A549 (cell line): ENCODE measurements around the gene SELENOM. TPM values are rescaled to one million over a fixed set of nuclear protein-coding genes. Genes with fewer than 3 reads are reported as not detected.

Source experiments
- ATAC-seq, 2 experiments: fragments of 200-7000 bp in 1 of 2; fragments of >200 bp in 1 of 2; cut with Nextera tagmentation in 1 of 2; cut with Tn5 transposase in 1 of 2; 3 replicates each; pipeline versions ENCODE4 v1.8.0 to v1.9.1; 2018 to 2020; ENCODE audit warnings: mild to moderate bottlenecking in 1 of 2, moderate library complexity in 1 of 2
- CTCF ChIA-PET: fragments of 300-600 bp; sonication (Branson Sonifier 250); formaldehyde crosslinking; extraction: SDS; loops from one replicate; lab custom pipeline; 2021; ENCODE audit warnings: antibody characterized with exemption, inconsistent platforms; lab: Yijun Ruan, JAX
- POLR2A ChIA-PET: fragments of 350-600 bp; formaldehyde crosslinking; extraction: SDS; loops from one replicate; lab custom pipeline; 2021; ENCODE audit warnings: antibody characterized with exemption, inconsistent platforms; lab: Yijun Ruan, JAX
- DNase-seq, 2 experiments: peaks; one replicate each; pipeline versions ENCODE4 v3.0.0 to v3.0.0-alpha.2; 2011 to 2016; ENCODE audit warnings: low read depth in 1 of 2, low spot score in 1 of 2
- FAIRE-seq: peaks from 2 replicates; lab custom pipeline; 2011; peaks lifted over from hg19 to GRCh38; lab: Jason Lieb, UNC
- H3K27ac ChIP-seq, 2 experiments: fragments of >200 bp; sonication (Bioruptor Twin); formaldehyde crosslinking; 3 replicates each; pipeline ENCODE4 v1.5.1; 2016 to 2017
- H3K4me1 ChIP-seq: fragments of >200 bp; sonication (Bioruptor Twin); formaldehyde crosslinking; 3 replicates; pipeline ENCODE4 v1.6.1; 2016
- H3K4me2 ChIP-seq: fragments of >200 bp; sonication (Bioruptor Twin); formaldehyde crosslinking; 3 replicates; pipeline ENCODE4 v1.6.1; 2016
- H3K4me3 ChIP-seq: fragments of >200 bp; sonication (Bioruptor Twin); formaldehyde crosslinking; 3 replicates; pipeline ENCODE4 v1.5.1; 2016
- H3K9me3 ChIP-seq: fragments of >200 bp; sonication (Bioruptor Twin); formaldehyde crosslinking; 3 replicates; pipeline ENCODE4 v1.6.1; 2016
- EHF ChIP-seq: fragments of 250-450 bp; sonication (Bioruptor Pico); IDR thresholded peaks from 2 replicates; pipeline ENCODE4 v1.5.0; 2020; ENCODE audit warnings: mild to moderate bottlenecking
- EP300 ChIP-seq, 2 experiments: fragments of >200 bp; sonication (Bioruptor Twin); formaldehyde crosslinking; IDR thresholded peaks; 2 replicates in 1 of 2; 3 replicates in 1 of 2; pipeline ENCODE4 v1.6.1; 2016 to 2017
- ESRRA ChIP-seq: fragments of 150-350 bp; IDR thresholded peaks from 2 replicates; pipeline ENCODE4 v1.6.1; 2014; ENCODE audit warnings: mild to moderate bottlenecking, low read length, borderline replicate concordance
- FOSL2 ChIP-seq, 2 experiments: fragments of 450-650 bp in 1 of 2; fragments of >200 bp in 1 of 2; sonication (Bioruptor Twin) in 1 of 2; formaldehyde crosslinking; IDR thresholded peaks; 2 replicates each; pipeline versions ENCODE4 v1.5.0 to v1.6.1; 2016 to 2020; ENCODE audit warnings: mild to moderate bottlenecking in 1 of 2, moderate library complexity in 1 of 2
- HOXA7 ChIP-seq: fragments of 250-450 bp; sonication (Bioruptor Pico); IDR thresholded peaks from 2 replicates; pipeline ENCODE4 v1.5.0; 2020; ENCODE audit warnings: mild to moderate bottlenecking, moderate library complexity
- MAFK ChIP-seq: fragments of 450-650 bp; IDR thresholded peaks from 2 replicates; pipeline ENCODE4 v1.6.1; 2014; ENCODE audit not compliant: partially characterized antibody
- MAZ ChIP-seq: fragments of 150-350 bp; IDR thresholded peaks from 2 replicates; pipeline ENCODE4 v1.6.1; 2014; ENCODE audit warnings: antibody characterized with exemption, low read depth, low read length, borderline replicate concordance
- NR3C1 ChIP-seq: fragments of >200 bp; sonication (Bioruptor Twin); formaldehyde crosslinking; IDR thresholded peaks from 3 replicates; pipeline ENCODE4 v1.6.1; 2017
- POLR2A ChIP-seq: IDR thresholded peaks from 2 replicates; pipeline ENCODE4 v1.6.1; 2012; ENCODE audit warnings: mild to moderate bottlenecking, low read length
- POLR2AphosphoS2 ChIP-seq: conservative IDR thresholded peaks from 2 replicates; pipeline ENCODE4 v1.6.1; 2012; ENCODE audit warnings: low read length, improper control_type of control experiment, inconsistent platforms
- RAD21 ChIP-seq, 2 experiments: fragments of >200 bp in 1 of 2; sonication (Bioruptor Twin) in 1 of 2; formaldehyde crosslinking in 1 of 2; IDR thresholded peaks in 1 of 2; conservative IDR thresholded peaks in 1 of 2; 2 replicates in 1 of 2; 3 replicates in 1 of 2; pipeline ENCODE4 v1.6.1; 2012 to 2018; ENCODE audit warnings: inconsistent platforms in 1 of 2
- RFX5 ChIP-seq: fragments of 450-650 bp; IDR thresholded peaks from 2 replicates; pipeline ENCODE4 v1.7.1; 2014; ENCODE audit warnings: antibody characterized with exemption, mild to moderate bottlenecking, moderate library complexity
- RNF2 ChIP-seq: fragments of 200-600 bp; sonication (generic); IDR thresholded peaks from 2 replicates; pipeline ENCODE4 v1.6.1; 2016; ENCODE audit warnings: low read depth, mild to moderate bottlenecking, antibody characterized with exemption, moderate library complexity, borderline replicate concordance
- TFCP2L1 ChIP-seq: fragments of 250-450 bp; sonication (Bioruptor Pico); IDR thresholded peaks from 2 replicates; pipeline ENCODE4 v1.5.0; 2021; ENCODE audit warnings: mild to moderate bottlenecking
- TP53 ChIP-seq: fragments of 250-450 bp; sonication (Bioruptor Pico); IDR thresholded peaks from 2 replicates; pipeline ENCODE4 v1.5.0; 2021; ENCODE audit warnings: mild to moderate bottlenecking, moderate library complexity
- ZFP36 ChIP-seq: fragments of 450-650 bp; IDR thresholded peaks from 2 replicates; pipeline ENCODE4 v1.6.1; 2014; ENCODE audit warnings: borderline replicate concordance; ENCODE audit not compliant: partially characterized antibody
- ZSCAN20 ChIP-seq: fragments of 250-450 bp; sonication (Bioruptor Pico); IDR thresholded peaks from 2 replicates; pipeline ENCODE4 v1.8.0; 2022; ENCODE audit warnings: mild to moderate bottlenecking, moderate library complexity
- WGBS: methylation state at CpG from one replicate; pipeline ENCODE4 v1.1.6; 2017; ENCODE audit errors: missing lambda C conversion rate; 5-methylcytosine and 5-hydroxymethylcytosine counted together
- polyA plus RNA-seq, 4 experiments: library from polyadenylated mRNA; depleted of rRNA in 3 of 4; stranded (reverse); fragments of >200 nt; fragmentation: RNase III in 1 of 4; extraction: RNeasy Plus Mini Kit Qiagen cat#74134 plus additional on column Dnase treatment in 1 of 4; gene quantifications; 2 replicates in 3 of 4; 3 replicates in 1 of 4; pipeline ENCODE4 v1.2.3, GENCODE V29; 2011 to 2017
- TF ChIP-seq, protein P1 (sequence below): IDR thresholded peaks from 2 replicates; pipeline ENCODE4 v1.6.1; 2012
- TF ChIP-seq, protein P2 (sequence below): fragments of >200 bp; sonication (Bioruptor Twin); formaldehyde crosslinking; IDR thresholded peaks from 2 replicates; pipeline ENCODE4 v1.6.1; 2016
- TF ChIP-seq, protein P3 (sequence below): fragments of >200 bp; sonication (Bioruptor Twin); formaldehyde crosslinking; IDR thresholded peaks from 3 replicates; pipeline ENCODE4 v1.6.1; 2016
- TF ChIP-seq, protein P4 (sequence below): fragments of 250-450 bp; sonication (Bioruptor Pico); IDR thresholded peaks from 2 replicates; pipeline ENCODE4 v1.5.0; 2021; ENCODE audit warnings: mild to moderate bottlenecking, moderate library complexity, borderline replicate concordance
- TF ChIP-seq, protein P5 (sequence below): fragments of 200-600 bp; sonication (generic); IDR thresholded peaks from 2 replicates; pipeline ENCODE4 v1.6.1; 2016; ENCODE audit warnings: antibody characterized with exemption, mild to moderate bottlenecking, moderate library complexity

The SELENOM gene
- polyA plus RNA-seq, 2 of the 4 experiments (the other 2 are of a cell fraction), result 15.3 to 46.5 TPM

DNA sequence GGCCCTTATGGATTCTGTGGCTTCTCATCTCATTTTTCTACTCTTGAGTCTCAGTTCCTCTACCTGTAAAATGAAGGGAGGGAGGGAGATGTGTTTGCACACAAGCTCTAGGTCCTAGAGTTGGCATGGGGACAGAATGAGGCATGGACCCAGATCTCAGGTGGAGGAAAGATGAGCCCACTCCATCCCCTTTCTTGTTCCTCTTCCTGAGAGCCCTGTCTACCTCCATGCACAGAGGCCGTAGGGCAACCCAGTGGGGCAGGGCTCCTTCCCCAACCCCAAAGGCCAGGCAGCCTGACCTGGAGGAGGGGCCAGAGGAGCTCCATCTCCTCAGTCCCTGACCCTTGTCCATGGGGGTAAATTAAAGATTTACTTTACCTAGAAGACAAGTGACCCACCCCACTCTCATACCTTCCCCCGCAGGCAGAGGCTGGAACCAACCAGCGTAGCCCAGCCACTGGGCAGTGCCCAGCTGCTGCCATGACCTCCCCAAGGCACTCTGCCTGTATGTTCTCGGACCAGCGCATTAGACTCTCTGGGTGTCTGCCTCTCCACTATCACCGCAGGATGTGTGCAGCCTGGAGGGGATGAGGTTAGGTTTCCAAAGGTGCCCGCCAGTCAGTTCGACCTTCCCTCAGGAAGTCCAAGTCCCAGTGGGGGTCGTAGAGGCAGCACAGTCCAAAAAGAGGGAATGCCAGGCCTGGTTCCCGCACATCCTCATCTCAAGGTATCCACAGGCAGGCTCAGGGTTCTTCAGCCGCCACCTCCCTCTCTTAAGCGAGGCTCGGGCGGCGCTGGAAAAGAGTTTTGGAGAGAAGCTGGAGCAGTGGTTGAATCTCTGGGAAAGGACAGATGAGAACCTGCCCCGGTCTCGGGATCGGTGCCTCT is 23.2 kb downstream of the SELENOM start:
- ChIA-PET CTCF (interaction anchor here (0.7 to 6.6 kb wide), 37 partner anchors 10 to 329 kb away, joined by 3 to 50 read pairs (median 5); partner anchors contain the start of genes MORC2, SELENOM and TUG1), POLR2A (interaction anchor here (0.5 to 4.3 kb wide), 6 partner anchors 29 to 153 kb away, joined by 3 to 58 read pairs (median 4); partner anchors contain the start of genes MORC2 and TUG1)
- Histone ChIP-seq H3K27ac (peak overlapping the region; percentile 85 to 94), H3K4me2 (peak overlapping the region; percentile 99), H3K4me3 (peak overlapping the region; percentile 58), H3K4me1 (peaks cover 31% of the 10 kb centered on the region)
- TF ChIP-seq RFX5 (no peak), NR3C1 (no peak), ESRRA (no peak), EHF (CRISPR knock-in tag) (no peak), ZSCAN20 (CRISPR knock-in tag) (no peak), TP53 (CRISPR knock-in tag) (no peak), HOXA7 (CRISPR knock-in tag) (no peak), POLR2AphosphoS2 (no peak), RNF2 (no peak), FOSL2 (IDR thresholded peaks at IDR 0.05) (no peak), FOSL2 (CRISPR knock-in tag; IDR thresholded peaks at IDR 0.05) (no peak)
- TF ChIP-seq, protein P1, sequence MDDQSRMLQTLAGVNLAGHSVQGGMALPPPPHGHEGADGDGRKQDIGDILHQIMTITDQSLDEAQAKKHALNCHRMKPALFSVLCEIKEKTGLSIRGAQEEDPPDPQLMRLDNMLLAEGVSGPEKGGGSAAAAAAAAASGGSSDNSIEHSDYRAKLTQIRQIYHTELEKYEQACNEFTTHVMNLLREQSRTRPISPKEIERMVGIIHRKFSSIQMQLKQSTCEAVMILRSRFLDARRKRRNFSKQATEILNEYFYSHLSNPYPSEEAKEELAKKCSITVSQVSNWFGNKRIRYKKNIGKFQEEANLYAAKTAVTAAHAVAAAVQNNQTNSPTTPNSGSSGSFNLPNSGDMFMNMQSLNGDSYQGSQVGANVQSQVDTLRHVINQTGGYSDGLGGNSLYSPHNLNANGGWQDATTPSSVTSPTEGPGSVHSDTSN, result no peak
- TF ChIP-seq, protein P2, sequence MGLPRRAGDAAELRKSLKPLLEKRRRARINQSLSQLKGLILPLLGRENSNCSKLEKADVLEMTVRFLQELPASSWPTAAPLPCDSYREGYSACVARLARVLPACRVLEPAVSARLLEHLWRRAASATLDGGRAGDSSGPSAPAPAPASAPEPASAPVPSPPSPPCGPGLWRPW, result no peak
- TF ChIP-seq, protein P3, sequence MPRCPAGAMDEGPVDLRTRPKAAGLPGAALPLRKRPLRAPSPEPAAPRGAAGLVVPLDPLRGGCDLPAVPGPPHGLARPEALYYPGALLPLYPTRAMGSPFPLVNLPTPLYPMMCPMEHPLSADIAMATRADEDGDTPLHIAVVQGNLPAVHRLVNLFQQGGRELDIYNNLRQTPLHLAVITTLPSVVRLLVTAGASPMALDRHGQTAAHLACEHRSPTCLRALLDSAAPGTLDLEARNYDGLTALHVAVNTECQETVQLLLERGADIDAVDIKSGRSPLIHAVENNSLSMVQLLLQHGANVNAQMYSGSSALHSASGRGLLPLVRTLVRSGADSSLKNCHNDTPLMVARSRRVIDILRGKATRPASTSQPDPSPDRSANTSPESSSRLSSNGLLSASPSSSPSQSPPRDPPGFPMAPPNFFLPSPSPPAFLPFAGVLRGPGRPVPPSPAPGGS, result no peak
- TF ChIP-seq, all 56 proteins: peak for 0
- H3K9me3 ChIP-seq, result no peaks in the 10 kb centered on the region
- ATAC-seq, result no peak
- 64% methylated on average over 15 of the region's 18 CpGs for WGBS
- DNase-seq, result no peak
- FAIRE-seq, result no peak

DNA sequence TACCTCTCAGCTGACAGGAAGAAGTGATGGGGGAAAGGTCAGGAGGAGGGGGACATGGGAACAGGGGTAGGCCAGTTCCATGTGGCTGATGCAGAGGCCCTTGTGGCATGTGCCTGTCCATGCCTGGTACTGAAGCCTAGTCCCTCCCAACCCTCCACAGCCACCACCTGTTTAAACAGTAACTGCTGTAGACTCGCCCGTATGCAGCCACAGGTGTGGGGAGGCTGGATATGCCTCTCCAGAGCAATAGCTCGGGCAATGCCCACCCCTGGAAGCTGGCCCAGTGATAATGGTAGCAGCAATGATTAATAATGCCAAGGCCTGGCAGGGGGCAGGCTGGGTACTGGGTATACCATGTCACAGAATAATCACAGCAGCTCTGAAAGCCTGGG is 24.0 kb downstream of the SELENOM start:
- no peak for FAIRE-seq
- Histone ChIP-seq H3K27ac (peak overlapping the region; percentile 92 to 94; a peak in 5 of 6 replicates), H3K4me1 (peaks cover 31% of the 10 kb centered on the region), H3K9me3 (no peaks in the 10 kb centered on the region)
- ATAC-seq, result no peak
- 59% methylated on average over 2 of the region's 3 CpGs for WGBS
- TF ChIP-seq TFCP2L1 (CRISPR knock-in tag) (no peak), MAFK (no peak), EP300 (IDR thresholded peaks at IDR 0.05) (no peak), ESRRA (no peak), POLR2A (no peak), RNF2 (no peak), ZSCAN20 (CRISPR knock-in tag) (no peak), RAD21 (conservative IDR thresholded peaks at IDR 0.05 in 1 of 2, IDR thresholded peaks at IDR 0.05 in 1 of 2) (no peak), MAZ (no peak), ZFP36 (no peak)
- TF ChIP-seq, protein P4, sequence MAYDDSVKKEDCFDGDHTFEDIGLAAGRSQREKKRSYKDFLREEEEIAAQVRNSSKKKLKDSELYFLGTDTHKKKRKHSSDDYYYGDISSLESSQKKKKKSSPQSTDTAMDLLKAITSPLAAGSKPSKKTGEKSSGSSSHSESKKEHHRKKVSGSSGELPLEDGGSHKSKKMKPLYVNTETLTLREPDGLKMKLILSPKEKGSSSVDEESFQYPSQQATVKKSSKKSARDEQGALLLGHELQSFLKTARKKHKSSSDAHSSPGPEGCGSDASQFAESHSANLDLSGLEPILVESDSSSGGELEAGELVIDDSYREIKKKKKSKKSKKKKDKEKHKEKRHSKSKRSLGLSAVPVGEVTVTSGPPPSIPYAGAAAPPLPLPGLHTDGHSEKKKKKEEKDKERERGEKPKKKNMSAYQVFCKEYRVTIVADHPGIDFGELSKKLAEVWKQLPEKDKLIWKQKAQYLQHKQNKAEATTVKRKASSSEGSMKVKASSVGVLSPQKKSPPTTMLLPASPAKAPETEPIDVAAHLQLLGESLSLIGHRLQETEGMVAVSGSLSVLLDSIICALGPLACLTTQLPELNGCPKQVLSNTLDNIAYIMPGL (CRISPR knock-in tag), result no peak
- TF ChIP-seq, protein P5, sequence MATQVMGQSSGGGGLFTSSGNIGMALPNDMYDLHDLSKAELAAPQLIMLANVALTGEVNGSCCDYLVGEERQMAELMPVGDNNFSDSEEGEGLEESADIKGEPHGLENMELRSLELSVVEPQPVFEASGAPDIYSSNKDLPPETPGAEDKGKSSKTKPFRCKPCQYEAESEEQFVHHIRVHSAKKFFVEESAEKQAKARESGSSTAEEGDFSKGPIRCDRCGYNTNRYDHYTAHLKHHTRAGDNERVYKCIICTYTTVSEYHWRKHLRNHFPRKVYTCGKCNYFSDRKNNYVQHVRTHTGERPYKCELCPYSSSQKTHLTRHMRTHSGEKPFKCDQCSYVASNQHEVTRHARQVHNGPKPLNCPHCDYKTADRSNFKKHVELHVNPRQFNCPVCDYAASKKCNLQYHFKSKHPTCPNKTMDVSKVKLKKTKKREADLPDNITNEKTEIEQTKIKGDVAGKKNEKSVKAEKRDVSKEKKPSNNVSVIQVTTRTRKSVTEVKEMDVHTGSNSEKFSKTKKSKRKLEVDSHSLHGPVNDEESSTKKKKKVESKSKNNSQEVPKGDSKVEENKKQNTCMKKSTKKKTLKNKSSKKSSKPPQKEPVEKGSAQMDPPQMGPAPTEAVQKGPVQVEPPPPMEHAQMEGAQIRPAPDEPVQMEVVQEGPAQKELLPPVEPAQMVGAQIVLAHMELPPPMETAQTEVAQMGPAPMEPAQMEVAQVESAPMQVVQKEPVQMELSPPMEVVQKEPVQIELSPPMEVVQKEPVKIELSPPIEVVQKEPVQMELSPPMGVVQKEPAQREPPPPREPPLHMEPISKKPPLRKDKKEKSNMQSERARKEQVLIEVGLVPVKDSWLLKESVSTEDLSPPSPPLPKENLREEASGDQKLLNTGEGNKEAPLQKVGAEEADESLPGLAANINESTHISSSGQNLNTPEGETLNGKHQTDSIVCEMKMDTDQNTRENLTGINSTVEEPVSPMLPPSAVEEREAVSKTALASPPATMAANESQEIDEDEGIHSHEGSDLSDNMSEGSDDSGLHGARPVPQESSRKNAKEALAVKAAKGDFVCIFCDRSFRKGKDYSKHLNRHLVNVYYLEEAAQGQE, result no peak
- TF ChIP-seq, protein P1, result no peak
- TF ChIP-seq, all 56 proteins: peak for 0
- peak overlapping the region; percentile 99 for H3K4me2 ChIP-seq
- H3K4me3 ChIP-seq, result no peak overlapping the region
- POLR2A ChIA-PET, result interaction anchor here (4.3 kb wide), 1 partner anchor 115 kb away, joined by 58 read pairs; the partner anchor contains the start of genes MORC2 and TUG1
- DNase-seq, result no peak
- CTCF ChIA-PET, result interaction anchor here (0.6 to 5.1 kb wide), 22 partner anchors 9 to 328 kb away, joined by 3 to 34 read pairs (median 6); partner anchors contain the start of genes MORC2, SELENOM and TUG1
